Non-pigmented ciliary epithelial cell (primary cell): Measurements from ENCODE around the gene DIPK1C.
"Not testable (repeated sequence)": the region's sequence is repeated elsewhere in the genome, so short reads cannot be mapped to it uniquely, and the experiment has no call there.

ENCODE experiments used
- DNase-seq: peaks from one replicate; pipeline ENCODE4 v3.0.0-alpha.2; 2010; ENCODE audit warnings: low read depth

The DIPK1C gene

DNA sequence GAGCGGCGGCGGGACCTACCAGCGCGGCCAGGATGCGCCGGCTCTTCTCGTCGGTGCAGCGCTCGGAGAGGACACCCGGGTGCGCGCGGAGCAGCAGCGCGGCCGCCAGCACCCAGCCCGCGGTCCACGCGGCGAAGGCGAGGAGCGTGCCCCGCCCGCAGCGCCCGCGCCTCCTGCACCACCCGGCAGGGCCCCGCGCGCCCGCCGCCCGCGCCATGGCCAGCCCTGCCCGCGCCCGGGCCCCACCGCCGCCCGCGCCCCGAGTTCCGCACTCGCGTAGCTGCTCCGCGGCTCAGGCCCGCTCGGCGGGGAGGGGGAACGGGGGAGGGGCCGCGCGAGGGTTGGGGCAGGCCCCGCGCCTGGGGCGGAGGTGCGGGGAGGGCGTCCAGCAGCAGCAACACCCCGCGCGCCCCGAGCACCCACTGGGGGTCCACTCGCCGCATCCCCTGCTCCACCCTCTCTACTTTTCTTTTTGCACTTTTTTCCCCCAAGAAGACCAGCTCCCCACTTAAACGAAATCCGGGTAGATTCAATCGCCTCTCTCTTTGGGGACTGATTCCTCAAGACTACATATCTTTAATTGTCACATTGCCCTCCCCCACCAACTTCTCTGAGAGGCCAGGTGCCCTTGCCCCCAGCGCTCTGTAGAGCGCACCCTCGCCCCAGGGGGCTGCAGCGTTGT is at the start of gene DIPK1C:
DIPK1C (minus strand) TSS at position 266 of the 682 bp plus-strand sequence; CDS start at position 217, 49 bp downstream.
- no peak for DNase-seq

DNA sequence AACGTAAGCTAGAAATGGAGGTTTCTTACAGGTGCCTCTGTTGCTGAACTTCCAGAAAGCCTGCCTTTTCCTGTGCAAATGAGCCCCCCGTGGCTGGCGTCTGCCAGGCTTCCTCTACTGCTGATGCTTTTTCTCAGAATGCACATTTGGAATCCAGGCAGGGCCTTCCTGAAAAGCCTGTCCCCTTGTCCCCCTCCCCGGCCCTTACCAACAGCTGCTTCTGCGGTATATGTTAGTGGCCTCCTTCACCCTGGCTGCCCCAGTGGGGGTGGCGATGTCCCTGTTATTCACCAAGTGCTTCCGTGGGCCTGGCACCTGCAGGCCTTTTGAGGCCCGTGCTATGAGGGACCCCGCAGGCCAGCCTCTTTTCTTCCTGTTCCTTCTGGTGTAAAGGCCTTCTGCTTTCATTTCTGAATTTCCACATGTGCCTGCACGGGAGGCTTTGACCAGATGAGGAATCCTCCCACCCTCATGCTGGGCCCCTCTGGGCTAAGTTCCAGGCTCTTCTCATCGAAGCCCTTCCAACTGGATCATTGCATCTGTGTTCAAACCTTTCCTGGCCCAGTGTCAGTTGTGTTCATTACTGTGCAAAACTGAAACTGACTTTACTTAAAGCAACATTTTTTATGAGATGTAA is 49.5 kb upstream of the DIPK1C start:
- DNase-seq: no peak

DNA sequence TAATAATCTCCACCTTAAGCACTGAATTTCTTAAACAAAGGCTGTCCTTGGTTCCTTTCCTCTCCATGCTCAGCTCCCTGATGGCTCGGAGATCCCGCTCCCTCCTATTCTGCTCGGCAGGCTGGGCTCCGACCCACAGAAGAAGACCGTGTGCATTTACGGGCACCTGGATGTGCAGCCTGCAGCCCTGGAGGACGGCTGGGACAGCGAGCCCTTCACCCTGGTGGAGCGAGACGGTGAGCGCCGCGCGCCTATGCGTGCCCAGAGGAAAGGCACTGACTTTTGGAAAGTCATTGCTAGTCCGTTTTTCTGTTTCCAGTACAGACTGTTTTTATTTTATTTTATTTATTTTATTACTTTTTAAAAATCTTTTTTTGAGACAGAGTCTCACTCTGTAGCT is 48.7 kb upstream of the DIPK1C start:
- DNase-seq: no peak

DNA sequence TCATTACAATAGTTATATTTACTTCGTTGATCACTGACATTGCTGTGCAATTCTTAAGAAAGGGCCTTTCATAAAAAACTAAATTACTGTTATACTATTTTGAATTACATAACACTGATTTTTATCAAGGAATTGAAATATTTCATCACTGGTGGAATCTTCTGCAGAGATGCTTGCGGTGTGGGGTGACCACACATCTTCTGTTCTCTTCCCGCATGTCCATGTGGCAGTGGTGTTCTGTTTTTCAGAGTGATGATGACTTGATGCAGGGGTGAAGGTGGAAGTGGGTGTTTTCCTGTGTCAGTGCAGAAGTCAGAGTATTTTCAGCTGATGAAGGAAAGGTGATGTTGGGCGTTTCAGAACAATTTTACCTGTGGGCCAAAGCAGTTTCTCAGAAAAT is 46.0 kb upstream of the DIPK1C start:
- no peak for DNase-seq

DNA sequence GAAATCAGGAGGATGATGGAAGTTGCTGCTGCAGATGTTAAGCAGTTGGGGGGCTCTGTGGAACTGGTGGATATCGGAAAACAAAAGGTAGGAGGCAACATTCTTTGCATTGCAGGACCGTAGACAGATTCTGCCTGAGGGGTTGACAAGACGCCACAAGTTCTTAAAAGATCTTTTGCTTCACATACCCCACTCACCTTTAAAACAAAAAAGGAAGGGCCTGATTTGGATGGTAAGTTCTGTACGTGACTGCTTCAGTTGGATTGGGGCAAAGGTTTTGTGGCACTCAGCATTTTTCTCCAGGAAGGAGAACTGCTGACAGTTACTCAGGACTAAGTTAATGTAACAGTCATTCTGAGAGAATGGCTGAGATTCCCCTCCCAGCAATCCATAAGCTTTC is 44.3 kb upstream of the DIPK1C start:
- DNase-seq: no peak

DNA sequence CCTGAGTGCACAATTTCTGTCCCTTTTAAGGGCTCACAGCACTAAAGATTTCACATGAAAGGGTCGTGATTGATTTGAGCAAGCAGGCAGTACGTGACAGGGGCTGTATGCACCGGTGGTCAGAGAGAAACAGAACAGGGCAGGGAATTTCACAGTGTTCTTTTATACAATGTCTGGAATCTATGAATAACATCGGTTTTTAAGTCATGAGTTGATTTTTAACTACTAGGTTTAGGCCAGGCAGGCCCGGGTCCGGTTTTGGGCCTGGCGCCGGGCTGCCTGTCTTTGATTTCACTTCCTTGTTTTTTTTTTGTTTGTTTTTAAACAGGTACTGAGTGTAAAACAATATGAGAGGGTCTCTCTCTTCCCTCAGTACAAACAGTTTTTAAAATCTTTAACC is 43.7 kb upstream of the DIPK1C start:
- not testable (repeated sequence) for DNase-seq

DNA sequence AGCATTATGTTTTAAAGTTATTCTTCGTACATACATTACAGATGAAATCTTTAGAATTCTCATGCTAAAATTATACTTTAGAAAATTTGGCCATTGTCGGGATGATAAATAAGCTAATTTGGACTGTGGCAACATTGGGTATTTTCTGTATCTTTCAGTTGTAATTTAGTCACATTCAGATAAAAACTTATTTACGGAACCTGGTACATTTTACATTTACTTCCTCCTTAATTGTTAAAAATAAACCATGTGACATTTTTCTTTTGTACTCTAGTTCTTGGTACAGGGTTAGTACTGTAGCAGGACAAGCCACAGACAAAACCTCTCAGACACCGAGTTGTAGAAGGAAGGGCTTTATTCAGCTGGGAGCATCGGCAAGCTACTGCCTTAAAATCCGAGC is 43.3 kb upstream of the DIPK1C start:
- no peak for DNase-seq

DNA sequence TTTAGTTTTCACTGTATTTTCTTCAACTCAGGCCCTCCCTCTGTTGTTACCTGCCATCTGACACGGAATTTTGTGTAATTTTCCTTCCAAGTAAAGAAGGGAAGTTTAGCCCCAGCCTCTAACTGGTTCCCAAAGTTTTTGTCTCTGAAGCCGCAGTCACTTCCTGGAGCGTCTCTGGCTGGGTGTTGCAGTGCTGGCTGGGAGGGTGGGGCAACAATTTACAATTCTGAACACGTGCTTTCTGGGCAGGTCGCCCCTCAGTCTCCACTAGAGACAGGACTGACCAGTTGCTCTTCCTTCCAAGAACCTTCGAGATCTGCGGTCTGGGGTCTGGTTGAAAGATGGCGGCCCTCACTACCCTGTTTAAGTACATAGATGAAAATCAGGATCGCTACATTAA is 42.5 kb upstream of the DIPK1C start:
- no peak for DNase-seq

DNA sequence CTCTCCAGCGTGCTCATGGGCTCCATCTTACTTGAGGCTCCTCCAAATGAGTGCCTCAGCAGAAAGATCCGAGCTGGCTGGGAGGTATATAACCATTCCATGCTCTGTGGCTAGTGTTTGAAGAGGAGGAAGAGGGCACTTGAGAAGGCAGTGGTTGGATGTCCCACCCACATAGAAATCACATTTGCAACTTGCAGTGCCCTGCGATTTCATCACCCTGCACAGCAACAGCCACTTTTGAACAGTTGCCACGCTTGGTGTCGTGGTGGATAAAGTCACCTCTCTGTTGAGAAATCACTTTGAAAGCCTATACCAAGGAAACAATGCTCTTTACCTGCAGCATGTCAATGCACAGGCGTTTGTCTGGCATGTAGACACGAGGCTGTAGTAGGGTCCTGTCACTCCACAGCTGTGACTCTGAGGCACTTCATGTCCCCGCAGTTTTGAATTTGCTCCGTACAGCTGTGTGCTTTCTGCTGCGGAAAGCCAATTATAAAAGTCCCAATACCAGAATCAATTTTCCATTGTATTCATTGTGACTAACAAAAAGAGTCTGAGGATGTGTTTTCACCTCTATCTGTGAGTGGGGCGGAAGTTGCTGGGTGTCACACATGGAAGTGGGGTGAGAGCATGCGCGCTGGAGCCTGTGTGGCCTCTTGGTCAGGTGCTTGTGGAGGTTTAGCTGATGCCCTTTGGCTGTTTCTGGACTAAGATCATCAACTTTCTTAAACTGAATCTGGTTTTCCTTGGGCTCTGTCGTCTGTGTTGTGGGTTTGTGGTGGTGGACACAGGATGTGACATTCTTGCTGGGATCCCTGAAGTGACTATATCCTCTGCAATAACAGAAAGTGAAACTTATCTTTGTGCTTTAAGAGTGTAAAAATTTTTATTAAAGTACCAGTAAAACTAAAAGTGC is 41.9 kb upstream of the DIPK1C start:
- no peak for DNase-seq

DNA sequence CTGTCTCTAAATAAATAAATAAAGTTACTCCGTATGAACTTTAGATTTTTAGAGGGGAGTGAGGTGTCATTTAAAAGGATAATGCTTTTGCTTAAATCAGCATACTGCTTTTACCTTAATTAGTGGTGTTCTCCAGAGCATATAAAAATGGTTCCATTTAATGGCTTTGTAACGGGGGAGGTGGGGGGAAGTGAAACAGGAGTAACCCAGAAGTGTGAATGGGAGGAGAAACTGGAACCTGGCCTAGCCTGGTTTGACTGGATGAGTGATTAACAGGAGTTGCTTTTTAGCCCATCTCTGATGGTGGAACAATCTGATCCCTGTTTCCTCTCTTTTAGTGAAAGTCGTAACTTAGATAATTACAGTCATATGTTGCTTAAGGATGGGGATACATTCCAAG is 40.7 kb upstream of the DIPK1C start:
- no peak for DNase-seq

DNA sequence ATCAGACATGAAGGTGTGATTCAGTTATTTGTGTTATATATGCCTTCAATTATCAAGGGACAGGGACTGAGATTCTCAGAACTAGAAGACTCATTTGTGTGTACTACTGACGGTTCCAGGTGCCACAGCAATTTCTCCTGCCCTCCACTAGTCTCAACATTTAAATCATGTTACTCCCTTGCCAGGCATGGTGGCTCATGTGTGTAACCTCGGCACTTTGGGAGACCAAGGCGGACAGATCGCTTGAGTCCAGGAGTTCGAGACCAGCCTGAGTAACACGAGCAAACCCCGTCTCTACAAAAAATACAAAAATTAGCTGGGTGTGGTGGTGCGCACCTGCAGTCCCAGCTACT is 40.2 kb upstream of the DIPK1C start:
- DNase-seq: no peak

DNA sequence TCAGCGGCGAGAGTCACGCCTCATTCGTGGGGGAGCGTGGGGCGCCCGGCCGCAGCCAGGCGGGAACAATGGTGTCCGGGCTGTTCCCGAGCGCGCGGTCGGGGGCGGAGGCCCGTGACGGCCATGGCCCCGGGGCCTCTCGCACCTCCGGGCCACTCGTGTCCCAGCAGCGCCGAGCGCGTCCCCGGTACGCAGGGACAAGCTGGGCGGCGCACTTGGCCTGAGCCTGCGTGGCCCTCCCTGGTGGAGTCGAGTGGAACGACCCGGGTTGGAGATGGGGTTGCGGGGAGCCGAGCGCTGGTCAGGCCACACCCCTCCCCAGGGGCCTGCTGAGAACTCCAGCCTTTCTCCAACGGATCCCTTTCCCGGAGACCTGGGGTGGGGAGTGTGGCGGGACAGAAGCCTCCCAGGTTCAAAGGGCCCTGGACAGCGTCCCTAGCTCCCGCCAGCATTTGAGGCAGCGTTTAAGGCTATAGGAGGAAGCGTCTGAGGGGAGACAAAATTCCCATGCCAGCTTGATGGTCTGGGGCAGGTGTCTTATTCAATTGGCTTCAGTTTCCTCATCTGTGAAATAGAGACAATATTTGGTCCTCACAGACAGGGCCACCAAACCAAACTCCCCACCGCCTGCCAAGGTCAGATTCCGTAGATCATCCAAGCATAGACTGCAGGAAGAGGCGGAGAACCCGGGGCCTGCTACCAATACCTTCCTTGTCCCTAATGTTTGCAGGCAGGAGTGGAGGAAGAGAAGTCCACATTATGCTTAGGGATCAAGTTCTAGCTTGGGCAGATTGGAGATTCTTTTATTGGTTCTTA is 39.6 kb upstream of the DIPK1C start:
- no peak for DNase-seq

DNA sequence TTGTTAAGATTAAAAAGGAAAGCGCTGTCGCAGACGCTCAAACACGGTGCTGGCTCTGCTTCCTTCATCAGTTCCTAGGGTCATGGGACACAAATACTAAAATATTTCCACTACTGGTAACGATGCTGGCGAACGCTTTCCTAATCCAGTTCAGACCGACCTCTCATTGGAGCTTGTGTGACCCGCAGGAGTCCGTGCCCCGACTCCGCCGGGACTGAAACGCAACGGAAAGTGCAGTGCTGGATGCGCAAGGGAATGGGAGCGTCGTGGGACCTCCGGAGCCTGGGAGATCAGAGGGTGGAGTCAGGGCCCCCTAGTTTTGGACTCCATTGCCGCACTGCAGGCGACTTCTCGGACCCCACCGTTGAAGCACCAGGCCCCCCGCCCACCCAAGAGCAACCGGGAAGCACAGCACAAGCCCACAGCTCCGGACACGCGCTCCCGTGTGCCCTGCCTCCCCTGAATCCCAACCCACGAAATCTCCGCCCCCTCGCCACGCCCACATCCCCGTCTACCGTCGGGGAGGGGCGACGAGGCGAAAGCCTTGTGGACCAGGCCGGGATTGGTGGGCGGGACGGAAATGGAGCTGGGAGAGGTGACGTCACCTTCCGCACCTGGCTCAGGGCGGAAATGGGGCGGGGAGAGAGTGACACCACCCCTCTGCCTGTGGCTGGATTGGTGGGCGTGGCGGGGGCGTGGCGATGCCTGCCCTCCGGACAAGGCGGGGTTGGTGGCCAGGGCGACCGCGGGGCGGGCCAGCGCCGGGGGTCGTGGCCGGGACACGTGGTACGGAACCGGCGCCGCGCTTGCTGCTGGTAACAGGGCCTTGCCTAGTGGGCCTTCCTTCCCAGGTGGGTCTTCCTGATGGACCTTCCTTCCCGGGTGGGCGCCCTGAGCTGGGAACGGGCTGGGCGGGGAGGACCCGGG is 38.7 kb upstream of the DIPK1C start, which contains the start of gene CNDP2:
CNDP2 (plus strand) TSS at position 783 of the 927 bp plus-strand sequence. CDS start 3,611 bp downstream, outside the sequence.
- peak; percentile 91 for DNase-seq

DNA sequence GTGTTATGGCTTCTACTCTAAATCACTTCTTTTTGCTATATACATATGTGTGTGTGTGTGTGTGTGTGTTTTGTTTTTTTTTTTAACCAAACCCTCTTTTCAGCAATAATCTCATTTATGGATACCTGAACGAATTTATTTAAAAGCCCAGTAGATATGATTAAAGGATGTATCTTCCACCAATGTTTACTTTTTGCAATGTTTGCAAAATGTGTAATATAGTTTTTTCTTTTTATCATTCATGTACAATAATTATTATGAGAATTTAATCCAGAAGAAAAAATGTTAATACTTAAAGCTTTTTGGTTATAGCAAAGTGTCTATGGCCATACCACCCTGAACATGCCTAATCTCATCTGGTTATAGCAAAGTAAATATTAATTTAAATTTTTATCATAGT is 37.4 kb upstream of the DIPK1C start:
- no peak for DNase-seq

DNA sequence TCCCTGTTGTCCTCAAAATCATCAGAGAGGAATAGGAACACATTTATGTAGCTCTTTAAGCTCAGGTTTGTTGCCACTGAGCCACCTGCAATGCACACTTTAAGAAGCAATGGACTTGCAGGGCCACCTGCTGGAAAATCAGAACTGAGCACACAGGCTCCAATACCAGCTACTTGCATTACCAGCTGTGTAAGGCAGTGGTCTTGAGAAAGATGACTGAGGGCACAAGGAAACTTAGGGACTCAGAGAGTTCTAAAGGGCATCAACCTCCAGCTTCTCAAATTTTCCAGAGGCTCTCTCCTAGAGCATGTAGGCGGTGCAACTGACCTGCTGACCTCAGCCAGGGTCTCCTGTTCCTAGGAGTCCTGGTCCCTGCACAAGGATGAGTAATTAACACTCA is 36.6 kb upstream of the DIPK1C start:
- peak; percentile 44 for DNase-seq

DNA sequence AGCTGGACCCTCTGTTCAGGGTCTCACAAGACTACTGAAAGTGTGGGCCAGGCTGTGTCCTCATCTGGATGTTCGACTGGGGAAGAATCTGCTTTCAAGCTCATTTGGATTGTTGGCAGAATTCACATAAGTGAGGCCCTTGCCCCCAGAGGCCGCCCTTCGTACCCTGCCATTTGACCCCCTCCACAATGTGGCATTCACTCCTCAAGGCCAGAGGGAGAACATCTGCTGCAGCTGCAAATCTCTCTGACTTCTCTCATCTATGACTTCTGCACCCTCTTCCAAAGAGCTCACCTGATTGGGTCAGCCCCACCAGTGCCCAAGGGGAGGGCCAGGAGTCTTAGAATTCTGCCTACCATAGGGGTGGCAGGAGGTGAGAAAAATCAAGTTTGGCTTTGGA is 35.2 kb upstream of the DIPK1C start:
- DNase-seq: no peak

DNA sequence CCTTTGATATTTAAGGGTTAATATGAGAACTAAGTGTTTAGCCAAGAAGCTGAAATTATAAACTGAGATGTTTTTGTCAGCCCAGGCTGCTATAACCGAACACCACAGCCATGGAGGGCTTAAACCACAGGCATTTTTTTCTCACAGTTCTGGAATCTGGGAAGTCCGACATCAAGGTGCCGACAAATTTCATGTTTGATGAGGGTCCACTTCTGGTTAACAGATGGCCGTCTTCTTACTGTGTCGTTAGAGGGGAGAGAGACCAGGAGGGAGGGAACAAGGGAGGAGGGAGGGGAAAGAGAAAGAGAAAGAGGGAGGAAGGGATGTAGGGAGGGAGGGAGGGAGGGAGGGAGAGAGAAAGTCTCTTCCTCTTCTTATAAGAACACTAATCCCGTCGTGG is 32.6 kb upstream of the DIPK1C start:
- no peak for DNase-seq

DNA sequence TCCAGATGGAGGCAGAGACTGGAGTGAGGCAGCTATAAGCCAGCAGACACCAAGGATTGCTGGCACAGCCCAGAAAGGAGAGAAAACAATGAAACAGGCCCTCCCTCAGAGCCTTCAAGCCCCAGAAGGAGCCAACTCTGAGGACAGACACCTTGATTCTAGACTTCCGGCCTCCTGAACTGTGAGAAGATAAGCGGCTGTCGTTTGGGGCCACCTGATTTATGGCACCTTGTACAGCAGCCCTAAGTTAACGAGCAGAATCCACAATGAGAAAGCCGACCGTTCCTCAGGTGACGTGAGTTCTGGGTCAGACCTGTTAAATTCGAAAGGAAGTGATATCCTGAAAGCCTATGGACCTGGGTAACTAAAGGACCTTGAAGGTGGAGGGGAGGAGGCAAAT is 31.8 kb upstream of the DIPK1C start:
- DNase-seq: no peak

DNA sequence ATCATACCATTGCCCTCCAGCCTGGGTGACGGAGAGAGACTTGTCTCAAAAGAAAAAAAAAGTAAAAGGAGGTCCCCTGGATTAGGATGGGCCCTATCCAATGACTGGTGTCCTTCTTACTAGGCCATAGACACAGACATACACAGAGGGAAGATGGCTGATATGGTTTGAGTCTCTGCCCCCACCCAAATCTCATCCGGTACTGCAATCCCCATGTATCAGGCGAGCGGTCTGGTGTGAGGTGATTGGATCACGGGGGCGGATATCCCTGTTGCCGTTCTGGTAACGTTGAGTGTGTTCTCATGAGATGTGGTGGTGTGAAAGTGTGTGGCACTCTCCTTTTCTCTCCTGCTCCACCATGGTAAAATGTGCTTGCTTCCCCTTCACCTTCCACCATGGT is 31.2 kb upstream of the DIPK1C start:
- no peak for DNase-seq

DNA sequence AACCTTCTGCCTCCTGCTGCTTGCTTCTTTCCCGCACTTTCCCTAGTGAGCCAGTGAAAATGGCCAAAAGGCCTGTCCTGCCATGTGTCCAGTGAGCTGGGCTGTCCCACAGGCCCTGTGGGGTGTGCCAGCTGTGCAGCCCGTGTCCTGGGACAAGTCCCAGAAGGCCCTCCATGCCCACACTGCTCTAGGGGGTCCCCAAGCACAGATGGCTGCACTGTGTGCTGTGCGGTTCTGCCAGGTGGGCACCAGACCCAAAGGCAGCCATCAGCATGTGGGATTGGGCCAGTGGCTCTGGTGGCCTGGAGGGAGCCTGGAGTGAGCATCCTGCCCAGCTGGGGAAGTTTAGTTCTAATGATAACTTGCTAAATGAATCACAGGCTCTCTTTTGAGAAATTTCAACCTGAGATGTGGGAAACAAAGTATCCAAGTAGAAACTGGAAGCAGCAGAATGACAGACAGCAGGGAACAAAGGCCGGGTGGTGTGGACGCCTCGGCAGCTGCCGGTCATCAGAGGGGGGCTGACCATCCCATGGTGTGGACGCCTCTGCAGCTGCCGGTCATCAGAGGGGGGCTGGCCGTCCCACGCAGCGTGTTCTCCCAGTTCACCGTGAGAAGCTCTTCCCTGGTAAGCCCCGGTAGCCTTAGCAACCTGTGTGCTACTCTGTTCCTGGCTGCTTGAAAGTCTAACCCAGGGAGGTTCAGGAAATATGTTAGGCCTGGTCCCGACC is 29.2 kb upstream of the DIPK1C start:
- no peak for DNase-seq
